Mesendoderm (in vitro differentiated cells): ENCODE data around the gene RBMS1.

ENCODE experiments used
- DNase-seq: peaks from one replicate; pipeline ENCODE4 v3.0.0; 2013
- H2AK5ac ChIP-seq: 2 replicates; pipeline ENCODE4 v1.6.1; 2013; ENCODE audit warnings: low read length, inconsistent platforms
- H2BK120ac ChIP-seq: 2 replicates; pipeline ENCODE4 v1.6.1; 2013; ENCODE audit warnings: low read depth, mild to moderate bottlenecking, low read length, moderate library complexity, mixed read lengths
- H2BK15ac ChIP-seq: replicated peaks from 2 replicates; pipeline ENCODE4 v1.6.1; 2013; ENCODE audit warnings: low read depth, mild to moderate bottlenecking, moderate library complexity
- H2BK5ac ChIP-seq: 2 replicates; pipeline ENCODE4 v1.6.1; 2013; ENCODE audit warnings: low read length, inconsistent platforms
- H3K18ac ChIP-seq: 2 replicates; pipeline ENCODE4 v1.6.1; 2013; ENCODE audit warnings: mild to moderate bottlenecking, low read length, mixed read lengths
- H3K23ac ChIP-seq: one replicate; pipeline ENCODE4 v1.6.1; 2013; ENCODE audit warnings: low read length
- H3K27ac ChIP-seq: 2 replicates; pipeline ENCODE4 v1.5.1; 2013; ENCODE audit warnings: low read depth, mild to moderate bottlenecking, inconsistent platforms, low read length, moderate library complexity
- H3K27me3 ChIP-seq: 2 replicates; pipeline ENCODE4 v1.6.1; 2013; ENCODE audit warnings: low read length, control low read depth, mild to moderate bottlenecking, inconsistent platforms; ENCODE audit not compliant: insufficient read depth, poor library complexity
- H3K36me3 ChIP-seq: 2 replicates; pipeline ENCODE4 v1.6.1; 2013; ENCODE audit warnings: low read length, inconsistent platforms; ENCODE audit not compliant: control insufficient read depth, insufficient read depth
- H3K4ac ChIP-seq: one replicate; pipeline ENCODE4 v1.6.1; 2013; ENCODE audit warnings: low read depth, mild to moderate bottlenecking, low read length, moderate library complexity
- H3K4me1 ChIP-seq: 2 replicates; pipeline ENCODE4 v1.6.1; 2013; ENCODE audit warnings: low read depth, low read length, inconsistent platforms; ENCODE audit not compliant: control insufficient read depth
- H3K4me2 ChIP-seq: 2 replicates; pipeline ENCODE4 v1.6.1; 2013; ENCODE audit warnings: low read length
- H3K4me3 ChIP-seq: 2 replicates; pipeline ENCODE4 v1.5.1; 2013; ENCODE audit warnings: mild to moderate bottlenecking, low read length
- H3K56ac ChIP-seq: one replicate; pipeline ENCODE4 v1.6.1; 2013; ENCODE audit warnings: low read length
- H3K79me1 ChIP-seq: 2 replicates; pipeline ENCODE4 v1.6.1; 2013; ENCODE audit warnings: low read length, inconsistent platforms
- H3K79me2 ChIP-seq: 2 replicates; pipeline ENCODE4 v1.6.1; 2013; ENCODE audit warnings: mild to moderate bottlenecking, low read length; ENCODE audit not compliant: control insufficient read depth, insufficient read depth
- H3K9ac ChIP-seq: 2 replicates; pipeline ENCODE4 v1.6.1; 2013; ENCODE audit warnings: low read length, inconsistent platforms
- H4K5ac ChIP-seq: one replicate; pipeline ENCODE4 v1.6.1; 2013; ENCODE audit warnings: low read length
- H4K8ac ChIP-seq: one replicate; pipeline ENCODE4 v1.6.1; 2013; ENCODE audit warnings: low read depth, mild to moderate bottlenecking, control low read depth, low read length, moderate library complexity
- WGBS: extraction: QIAGEN DNeasy Blood & Tissue Kit; methylation state at CpG from one replicate; pipeline ENCODE4 v1.1.7; 2013; ENCODE audit warnings: low lambda C conversion rate, missing lambda C conversion rate; ENCODE audit not compliant: insufficient coverage; ENCODE audit errors: extremely low coverage; 5-methylcytosine and 5-hydroxymethylcytosine counted together

The RBMS1 gene

DNA sequence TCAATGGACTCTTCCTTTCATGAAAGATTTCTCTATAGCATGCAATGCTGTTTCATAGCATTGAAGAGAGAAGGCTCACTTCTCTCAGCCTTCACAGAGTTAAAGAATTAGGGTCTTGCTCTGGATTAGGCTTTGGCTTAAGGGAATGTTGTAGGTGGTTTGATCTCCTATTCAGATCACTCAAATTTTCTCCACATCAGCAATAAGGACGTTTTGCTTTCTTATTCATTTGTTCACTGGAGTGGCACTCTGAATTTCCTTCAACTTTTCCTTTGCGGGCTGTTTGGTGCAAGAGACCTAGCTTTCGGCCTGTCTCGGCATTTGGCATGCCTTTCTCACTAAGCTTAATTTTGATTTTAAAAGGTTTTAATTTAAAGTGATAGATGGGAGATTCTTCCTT, 131.6 kb downstream of the RBMS1 start:
- Histone ChIP-seq H3K4me3 (no peak overlapping the region), H3K4me2 (no peak overlapping the region), H3K79me2 (peaks cover 20% of the 10 kb centered on the region), H3K4ac (no peak overlapping the region), H4K8ac (no peak overlapping the region), H3K23ac (no peak overlapping the region), H2AK5ac (no peak overlapping the region), H2BK120ac (no peak overlapping the region), H3K4me1 (peaks cover 3% of the 10 kb centered on the region), H3K36me3 (no peaks in the 10 kb centered on the region), H2BK5ac (no peak overlapping the region), H2BK15ac (no peak overlapping the region), H3K27me3 (no peaks in the 10 kb centered on the region), H3K18ac (no peak overlapping the region), H3K27ac (no peak overlapping the region), H3K56ac (no peak overlapping the region), H3K9ac (no peak overlapping the region), H3K79me1 (peaks cover 22% of the 10 kb centered on the region), H4K5ac (no peak overlapping the region)
- WGBS, result no CpG with 5 or more reads among the region's 4 CpGs
- DNase-seq, result no peak

DNA sequence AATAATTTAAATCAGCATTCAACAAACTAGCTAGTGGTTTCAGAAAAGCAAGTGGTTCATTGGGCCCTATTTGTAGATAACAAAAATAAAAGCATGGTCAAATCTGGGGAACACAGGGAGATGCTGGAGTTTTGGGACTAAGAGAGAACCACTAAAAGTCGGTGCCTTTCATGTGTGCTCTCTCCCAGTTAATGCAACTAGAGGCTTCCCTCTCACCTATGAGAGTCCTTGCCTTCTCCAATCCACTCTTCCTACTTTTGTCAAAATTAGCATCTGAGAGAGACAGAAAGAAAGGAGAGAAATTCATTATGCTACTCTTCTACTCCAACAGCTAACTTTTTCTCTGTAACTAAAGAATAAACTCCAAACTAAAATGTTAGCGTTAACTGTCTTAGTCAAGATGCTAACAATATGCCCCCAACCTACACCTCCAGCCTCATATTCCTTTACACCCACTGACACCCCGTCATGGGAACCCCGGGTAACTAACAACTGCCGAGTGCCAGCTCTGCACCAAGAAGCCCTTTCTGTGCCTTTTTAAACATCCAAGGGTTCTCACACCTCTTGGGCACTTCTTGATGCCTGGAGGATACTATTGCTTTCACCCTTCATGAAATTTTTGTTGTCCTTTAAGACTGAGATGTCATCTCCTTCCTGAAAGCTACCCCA, 133.4 kb downstream of the RBMS1 start:
- peaks cover 3% of the 10 kb centered on the region for H3K4me1 ChIP-seq
- no peaks in the 10 kb centered on the region for H3K27me3 ChIP-seq
- H3K56ac ChIP-seq, result no peak overlapping the region
- no CpG with 5 or more reads among the region's 5 CpGs for WGBS
- no peak overlapping the region for H2AK5ac ChIP-seq
- no peak overlapping the region for H2BK15ac ChIP-seq
- H4K5ac ChIP-seq, result no peak overlapping the region
- no peak overlapping the region for H3K4ac ChIP-seq
- H3K18ac ChIP-seq, result peak overlapping the region; percentile 64
- no peak for DNase-seq
- H3K36me3 ChIP-seq, result no peaks in the 10 kb centered on the region
- no peak overlapping the region for H2BK120ac ChIP-seq
- H3K27ac ChIP-seq, result no peak overlapping the region
- H3K79me2 ChIP-seq, result peaks cover 22% of the 10 kb centered on the region
- no peak overlapping the region for H3K9ac ChIP-seq
- H3K23ac ChIP-seq, result no peak overlapping the region
- no peak overlapping the region for H3K4me2 ChIP-seq
- no peak overlapping the region for H2BK5ac ChIP-seq
- H3K79me1 ChIP-seq, result peaks cover 23% of the 10 kb centered on the region
- no peak overlapping the region for H4K8ac ChIP-seq
- no peak overlapping the region for H3K4me3 ChIP-seq

- Histone ChIP-seq H3K4me2 (no peak overlapping the region), H3K4me1 (peaks cover 3% of the 10 kb centered on the region), H3K4me3 (no peak overlapping the region), H3K18ac (no peak overlapping the region), H2BK5ac (no peak overlapping the region), H3K79me1 (peaks cover 30% of the 10 kb centered on the region), H4K8ac (no peak overlapping the region), H3K27me3 (no peaks in the 10 kb centered on the region), H3K79me2 (peaks cover 23% of the 10 kb centered on the region), H2AK5ac (no peak overlapping the region), H3K23ac (no peak overlapping the region), H2BK120ac (no peak overlapping the region), H3K27ac (no peak overlapping the region), H3K56ac (no peak overlapping the region), H3K9ac (no peak overlapping the region), H3K36me3 (no peaks in the 10 kb centered on the region), H2BK15ac (no peak overlapping the region), H4K5ac (no peak overlapping the region), H3K4ac (no peak overlapping the region)
- DNase-seq, result no peak
- WGBS, result no CpG with 5 or more reads among the region's 5 CpGs
Measured at GRCh38 chr2:160358046-160358445, 135.6 kb downstream of the RBMS1 start.

GRCh38 chr2:160356485-160356884, 137.1 kb downstream of the RBMS1 start:
- WGBS, result no CpG with 5 or more reads among the region's 1 CpG
- no peak overlapping the region for H4K5ac ChIP-seq
- no peak overlapping the region for H3K4me2 ChIP-seq
- DNase-seq, result no peak
- no peak overlapping the region for H3K56ac ChIP-seq
- no peak overlapping the region for H3K9ac ChIP-seq
- H3K79me1 ChIP-seq, result peaks cover 36% of the 10 kb centered on the region
- no peak overlapping the region for H3K4ac ChIP-seq
- no peak overlapping the region for H3K27ac ChIP-seq
- H3K4me3 ChIP-seq, result no peak overlapping the region
- H4K8ac ChIP-seq, result no peak overlapping the region
- H2AK5ac ChIP-seq, result no peak overlapping the region
- no peaks in the 10 kb centered on the region for H3K27me3 ChIP-seq
- no peak overlapping the region for H3K18ac ChIP-seq
- no peak overlapping the region for H2BK5ac ChIP-seq
- H2BK120ac ChIP-seq, result no peak overlapping the region
- no peak overlapping the region for H2BK15ac ChIP-seq
- H3K36me3 ChIP-seq, result no peaks in the 10 kb centered on the region
- peaks cover 28% of the 10 kb centered on the region for H3K79me2 ChIP-seq
- no peak overlapping the region for H3K23ac ChIP-seq
- H3K4me1 ChIP-seq, result peaks cover 3% of the 10 kb centered on the region

DNA sequence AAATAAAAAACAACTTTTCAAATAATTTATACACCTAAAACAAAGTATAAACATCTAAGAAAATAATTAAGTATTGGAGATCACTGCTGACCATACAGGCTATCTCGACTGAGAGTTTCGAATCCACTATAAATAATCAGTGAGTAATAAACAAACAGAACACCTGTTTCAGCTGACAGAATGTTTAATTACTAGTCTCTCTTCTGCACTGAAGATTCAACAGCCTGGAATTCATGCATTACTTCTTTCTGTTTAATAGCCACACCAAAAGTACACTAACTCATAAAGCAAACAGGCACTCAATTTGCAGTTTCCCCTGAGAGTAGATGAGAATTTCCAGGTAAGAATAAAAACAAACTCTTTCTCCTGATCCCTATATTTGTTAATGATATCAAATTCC, 138.5 kb downstream of the RBMS1 start:
- no CpG with 5 or more reads among the region's 2 CpGs for WGBS
- H3K27me3 ChIP-seq, result no peaks in the 10 kb centered on the region
- H3K79me1 ChIP-seq, result peaks cover 34% of the 10 kb centered on the region
- H3K4ac ChIP-seq, result no peak overlapping the region
- no peak overlapping the region for H3K18ac ChIP-seq
- H2BK5ac ChIP-seq, result no peak overlapping the region
- no peak for DNase-seq
- no peak overlapping the region for H4K5ac ChIP-seq
- H3K27ac ChIP-seq, result no peak overlapping the region
- H3K36me3 ChIP-seq, result no peaks in the 10 kb centered on the region
- H2BK120ac ChIP-seq, result no peak overlapping the region
- H3K4me3 ChIP-seq, result no peak overlapping the region
- no peak overlapping the region for H3K4me2 ChIP-seq
- H3K9ac ChIP-seq, result no peak overlapping the region
- H2AK5ac ChIP-seq, result no peak overlapping the region
- no peak overlapping the region for H2BK15ac ChIP-seq
- H3K79me2 ChIP-seq, result peaks cover 23% of the 10 kb centered on the region
- H4K8ac ChIP-seq, result no peak overlapping the region
- no peak overlapping the region for H3K23ac ChIP-seq
- H3K56ac ChIP-seq, result no peak overlapping the region
- H3K4me1 ChIP-seq, result no peaks in the 10 kb centered on the region

GRCh38 chr2:160354677-160355076, 138.9 kb downstream of the RBMS1 start:
- H3K36me3 ChIP-seq, result no peaks in the 10 kb centered on the region
- H4K8ac ChIP-seq, result no peak overlapping the region

More at GRCh38 chr2:160354677-160355076, 138.9 kb downstream of the RBMS1 start:
- Histone ChIP-seq H3K4me2 (no peak overlapping the region), H3K27me3 (no peaks in the 10 kb centered on the region), H3K27ac (no peak overlapping the region), H3K56ac (no peak overlapping the region), H3K23ac (no peak overlapping the region), H4K5ac (no peak overlapping the region), H3K79me2 (peaks cover 27% of the 10 kb centered on the region), H2BK5ac (no peak overlapping the region), H3K18ac (no peak overlapping the region), H2BK15ac (no peak overlapping the region), H3K4me3 (no peak overlapping the region), H3K79me1 (peaks cover 38% of the 10 kb centered on the region), H3K9ac (no peak overlapping the region), H3K4me1 (no peaks in the 10 kb centered on the region), H2BK120ac (no peak overlapping the region), H2AK5ac (no peak overlapping the region), H3K4ac (no peak overlapping the region)
- no CpG with 5 or more reads among the region's 6 CpGs for WGBS
- DNase-seq, result no peak
